ENCODE results near the gene OTUD7B.
"Not testable (repeated sequence)": the region's sequence is repeated elsewhere in the genome, so short reads cannot be mapped to it uniquely, and the experiment has no call there.

DNA sequence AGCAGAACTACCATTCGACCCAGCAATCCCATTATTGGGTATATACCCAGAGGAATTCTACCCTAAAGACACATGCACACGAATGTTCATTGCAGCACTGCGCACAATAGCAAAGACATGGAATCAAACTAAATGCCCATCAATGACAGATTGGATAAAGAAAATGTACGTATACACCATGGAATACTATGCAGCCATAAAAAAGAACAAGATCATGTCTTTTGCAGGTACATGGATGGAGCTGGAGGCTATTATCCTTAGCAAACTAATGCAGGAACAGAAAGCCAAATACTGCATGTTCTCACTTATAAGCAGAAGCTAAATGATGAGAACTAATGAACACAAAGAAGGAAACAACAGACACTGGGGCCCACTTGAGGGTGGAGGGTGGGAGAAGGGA is 45.0 kb upstream of the OTUD7B start:
- TF ChIP-seq POLR2A, CTCF (IDR thresholded peaks at IDR 0.05): not testable (repeated sequence)
